ENCODE results near the gene PHACTR2. TPM values are rescaled to one million over a fixed set of nuclear protein-coding genes. Genes with fewer than 3 reads are reported as not detected.

The PHACTR2 gene
- total RNA-seq, 4 donors from 2014 or later: 61.3 to 122 (median 86.0) TPM

DNA sequence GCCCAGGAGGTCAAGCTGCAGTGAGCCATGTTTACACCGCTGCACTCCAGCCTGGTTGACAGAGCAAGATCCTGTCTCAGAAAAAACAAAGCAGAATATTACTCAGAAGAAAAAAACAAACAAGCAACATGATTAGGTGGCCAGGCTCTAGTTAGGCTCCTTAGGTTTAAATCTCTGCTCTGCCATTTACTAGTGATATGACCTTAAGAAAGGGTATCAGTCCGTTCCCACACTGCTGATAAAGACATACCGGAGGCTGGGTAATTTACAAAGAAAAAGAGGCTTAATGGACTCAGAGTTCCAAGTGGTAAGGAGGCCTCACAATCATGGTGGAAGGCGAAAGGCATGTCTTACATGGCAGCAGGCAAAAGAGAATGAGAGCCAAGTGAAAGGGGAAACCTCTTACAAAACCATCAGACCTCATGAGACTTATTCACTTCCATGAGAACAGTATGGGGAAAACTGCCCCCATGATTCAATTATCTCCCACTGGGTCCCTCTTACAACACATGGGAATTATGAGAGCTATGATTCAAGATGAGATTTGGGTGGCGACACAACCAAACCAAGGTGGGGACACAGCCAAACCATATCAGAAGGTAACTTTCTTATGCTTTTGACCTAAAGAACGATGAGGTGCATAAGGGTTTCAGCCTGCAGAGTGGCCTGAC, 163.0 kb downstream of the PHACTR2 start:
- no peaks in the 10 kb centered on the region for H3K9me3 ChIP-seq
- H3K36me3 ChIP-seq: peaks cover 0 to 13% of the 10 kb centered on the region in 2 donors
- H3K27me3 ChIP-seq: no peaks in the 10 kb centered on the region
- no peak overlapping the region for H3K4me3 ChIP-seq
- TF ChIP-seq POLR2AphosphoS5 (IDR thresholded peaks at IDR 0.05): no peak
- TF ChIP-seq, protein P1, sequence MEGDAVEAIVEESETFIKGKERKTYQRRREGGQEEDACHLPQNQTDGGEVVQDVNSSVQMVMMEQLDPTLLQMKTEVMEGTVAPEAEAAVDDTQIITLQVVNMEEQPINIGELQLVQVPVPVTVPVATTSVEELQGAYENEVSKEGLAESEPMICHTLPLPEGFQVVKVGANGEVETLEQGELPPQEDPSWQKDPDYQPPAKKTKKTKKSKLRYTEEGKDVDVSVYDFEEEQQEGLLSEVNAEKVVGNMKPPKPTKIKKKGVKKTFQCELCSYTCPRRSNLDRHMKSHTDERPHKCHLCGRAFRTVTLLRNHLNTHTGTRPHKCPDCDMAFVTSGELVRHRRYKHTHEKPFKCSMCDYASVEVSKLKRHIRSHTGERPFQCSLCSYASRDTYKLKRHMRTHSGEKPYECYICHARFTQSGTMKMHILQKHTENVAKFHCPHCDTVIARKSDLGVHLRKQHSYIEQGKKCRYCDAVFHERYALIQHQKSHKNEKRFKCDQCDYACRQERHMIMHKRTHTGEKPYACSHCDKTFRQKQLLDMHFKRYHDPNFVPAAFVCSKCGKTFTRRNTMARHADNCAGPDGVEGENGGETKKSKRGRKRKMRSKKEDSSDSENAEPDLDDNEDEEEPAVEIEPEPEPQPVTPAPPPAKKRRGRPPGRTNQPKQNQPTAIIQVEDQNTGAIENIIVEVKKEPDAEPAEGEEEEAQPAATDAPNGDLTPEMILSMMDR (IDR thresholded peaks at IDR 0.05): no peak
- TF ChIP-seq EP300 (IDR thresholded peaks at IDR 0.05): no peak
- TF ChIP-seq POLR2A (IDR thresholded peaks at IDR 0.05): no peak
- WGBS, 2 donors (ENCODE audit: low coverage in 1 of 2): 92 to 100% methylated on average over 4 to 6 of the region's 6 CpGs
- ATAC-seq: no peak
- H3K27ac ChIP-seq: no peak overlapping the region
- peaks cover 0 to 30% (median 3%) of the 10 kb centered on the region in 3 donors for H3K4me1 ChIP-seq

DNA sequence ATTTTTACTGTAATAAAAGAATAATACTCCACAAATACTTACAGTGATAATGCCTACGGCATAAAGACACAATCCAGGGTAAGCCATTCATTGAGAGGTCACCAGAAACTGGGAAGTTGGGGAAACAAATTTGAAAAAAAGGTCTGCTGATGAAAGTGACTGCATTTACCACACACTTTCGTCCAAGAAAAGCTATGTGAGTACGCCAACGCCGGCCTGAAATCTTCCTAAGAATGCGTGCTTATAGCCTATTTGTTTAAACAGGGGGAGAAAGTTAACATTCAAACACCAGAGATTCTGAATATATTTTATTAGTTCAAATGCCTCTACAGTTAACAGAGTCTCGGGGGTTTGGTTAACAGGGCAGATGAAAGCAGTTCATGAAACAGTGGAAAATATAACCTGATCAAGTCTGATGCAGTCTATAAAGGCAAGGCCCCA, 164.7 kb downstream of the PHACTR2 start:
- H3K36me3 ChIP-seq: peaks cover 0 to 31% of the 10 kb centered on the region in 2 donors
- H3K27me3 ChIP-seq: no peaks in the 10 kb centered on the region
- H3K27ac ChIP-seq: peak overlapping the region; percentile 92 to 98 (median 94)
- H3K9me3 ChIP-seq: no peaks in the 10 kb centered on the region
- no peak for TF ChIP-seq POLR2A (IDR thresholded peaks at IDR 0.05)
- TF ChIP-seq, protein P1 (IDR thresholded peaks at IDR 0.05): no peak
- TF ChIP-seq POLR2AphosphoS5 (IDR thresholded peaks at IDR 0.05): no peak
- no peak for TF ChIP-seq EP300 (IDR thresholded peaks at IDR 0.05)
- H3K4me3 ChIP-seq: peak overlapping the region; percentile 40 to 75
- peaks cover 0 to 33% (median 3%) of the 10 kb centered on the region in 3 donors for H3K4me1 ChIP-seq
- ATAC-seq: peak; percentile 45
- WGBS, 2 donors (ENCODE audit: low coverage in 1 of 2): 9 to 18% methylated on average over 6 to 7 of the region's 7 CpGs

DNA sequence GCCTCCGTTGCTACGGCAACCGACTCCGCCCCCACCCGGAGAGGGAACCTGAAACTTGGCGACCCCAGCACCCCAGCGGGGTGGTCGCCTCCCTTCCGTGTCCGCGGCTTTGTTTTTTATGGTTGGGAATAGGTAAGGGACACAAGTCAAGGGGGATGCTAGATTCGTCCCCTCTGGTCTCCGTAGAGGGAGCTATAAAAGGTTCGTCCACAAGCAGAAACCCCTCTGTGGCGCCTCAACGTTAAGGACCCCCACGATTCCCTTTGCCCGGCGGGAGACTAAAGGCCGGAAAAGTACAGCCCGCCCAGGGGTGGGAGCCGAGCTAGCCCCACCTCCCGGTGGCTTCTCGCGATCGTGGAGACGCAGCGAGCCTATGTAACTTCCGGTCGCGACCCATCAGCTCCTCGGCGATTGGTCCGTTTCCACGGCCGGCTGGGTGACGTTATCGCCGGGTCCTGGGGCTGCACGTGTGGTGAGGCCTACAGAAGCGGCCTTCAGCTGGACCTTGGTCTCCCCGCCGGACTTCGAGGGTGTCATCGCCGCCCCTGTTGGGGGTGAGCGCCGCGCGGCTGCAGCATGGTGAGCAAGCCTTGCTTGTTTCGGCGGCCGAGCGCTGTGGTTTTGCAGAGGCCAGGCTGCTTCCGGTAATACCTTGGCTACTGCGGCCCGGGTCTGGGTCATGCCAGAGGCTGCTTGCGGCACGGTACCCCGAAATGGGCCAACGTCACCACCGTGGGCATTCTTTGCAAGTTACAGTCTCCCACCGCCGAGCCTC, 165.3 kb downstream of the PHACTR2 start, which contains the start of gene LTV1:
LTV1 (plus strand) TSS at position 437 of the 775 bp plus-strand sequence; CDS start at position 577, 140 bp downstream.
- H3K27ac ChIP-seq: peak within 1 kb of the TSS; percentile 92 to 98 (median 94)
- peaks cover 0 to 33% (median 3%) of the 10 kb centered on the region in 3 donors for H3K4me1 ChIP-seq
- H3K36me3 ChIP-seq: peaks cover 5 to 37% of the 10 kb centered on the region in 2 donors
- peak; percentile 100 for ATAC-seq
- H3K9me3 ChIP-seq: no peaks in the 10 kb centered on the region
- H3K4me3 ChIP-seq: peak within 1 kb of the TSS; percentile 40 to 75
- no peak for TF ChIP-seq EP300 (IDR thresholded peaks at IDR 0.05)
- peak; percentile 55 to 58 for TF ChIP-seq POLR2A (IDR thresholded peaks at IDR 0.05)
- no peaks in the 10 kb centered on the region for H3K27me3 ChIP-seq
- no CpG with 5 or more reads among the region's 64 CpGs for WGBS, 2 donors (ENCODE audit: low coverage in 1 of 2)

DNA sequence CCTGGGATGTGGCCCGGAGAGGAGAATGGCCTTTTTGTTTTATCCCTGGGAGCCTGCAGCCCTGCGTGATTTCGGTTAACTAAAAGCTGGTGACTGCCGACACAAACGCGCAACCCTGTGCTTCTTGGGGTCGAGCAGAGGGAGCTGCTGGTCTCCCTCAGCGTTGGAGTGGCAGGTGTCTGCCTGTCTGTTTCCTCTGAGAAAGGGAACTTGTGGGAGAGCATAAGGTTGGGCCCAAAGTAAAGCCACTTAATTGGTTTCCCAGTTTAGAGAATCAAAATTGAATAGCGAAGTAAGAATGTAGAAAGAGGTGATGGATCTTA, 165.9 kb downstream of the PHACTR2 start:
- H3K9me3 ChIP-seq: no peaks in the 10 kb centered on the region
- H3K27me3 ChIP-seq: no peaks in the 10 kb centered on the region
- H3K36me3 ChIP-seq: peaks cover 5 to 42% of the 10 kb centered on the region in 2 donors
- H3K4me3 ChIP-seq: peak overlapping the region; percentile 40 to 75
- peaks cover 0 to 33% (median 3%) of the 10 kb centered on the region in 3 donors for H3K4me1 ChIP-seq
- WGBS, 2 donors (ENCODE audit: low coverage in 1 of 2): 0 to 1% methylated on average over 1 to 6 of the region's 9 CpGs
- no peak for TF ChIP-seq EP300 (IDR thresholded peaks at IDR 0.05)
- no peak for TF ChIP-seq POLR2AphosphoS5 (IDR thresholded peaks at IDR 0.05)
- TF ChIP-seq, protein P1 (IDR thresholded peaks at IDR 0.05): no peak
- TF ChIP-seq POLR2A (IDR thresholded peaks at IDR 0.05): no peak
- H3K27ac ChIP-seq: peak overlapping the region; percentile 5 to 96 (median 92)
- no peak for ATAC-seq

DNA sequence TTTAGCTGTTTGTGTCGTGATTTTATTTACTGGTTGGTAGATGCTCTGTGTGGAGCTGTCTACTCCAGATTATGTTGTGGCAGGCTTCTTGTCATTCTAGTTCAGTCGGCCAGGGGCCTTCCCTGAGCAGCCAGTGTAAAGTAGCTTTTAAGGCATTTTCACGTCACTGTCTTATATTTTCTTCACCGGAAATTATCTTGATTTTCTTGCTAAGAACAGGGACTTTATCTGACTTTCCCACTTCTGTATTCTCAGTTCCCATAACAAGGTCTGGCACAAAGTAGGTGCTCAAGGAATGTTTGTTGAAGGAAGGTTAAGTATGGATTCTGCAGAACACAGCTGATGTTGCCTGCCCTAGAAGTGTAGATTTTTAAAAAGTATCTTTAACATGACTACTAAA, 166.2 kb downstream of the PHACTR2 start:
- ATAC-seq: no peak
- Histone ChIP-seq H3K27me3 (no peaks in the 10 kb centered on the region), H3K4me3 (peak overlapping the region; percentile 40 to 75), H3K9me3 (no peaks in the 10 kb centered on the region), H3K4me1 (peaks cover 0 to 33% (median 3%) of the 10 kb centered on the region in 3 donors), H3K27ac (peak overlapping the region in 3 of 4 donors; percentile 92 to 96 (median 93)), H3K36me3 (peaks cover 5 to 46% of the 10 kb centered on the region in 2 donors)
- no peak for TF ChIP-seq POLR2A (IDR thresholded peaks at IDR 0.05)
- TF ChIP-seq, protein P1 (IDR thresholded peaks at IDR 0.05): no peak
- TF ChIP-seq POLR2AphosphoS5 (IDR thresholded peaks at IDR 0.05): no peak
- TF ChIP-seq EP300 (IDR thresholded peaks at IDR 0.05): no peak
- WGBS, 2 donors (ENCODE audit: low coverage in 1 of 2): 6 to 21% methylated on average over 4 of the region's 4 CpGs

All from gastroesophageal sphincter (tissue), 4 donors.